ENCODE results near the gene SH3RF2.
"Not testable (repeated sequence)": the region's sequence is repeated elsewhere in the genome, so short reads cannot be mapped to it uniquely, and the experiment has no call there.

Gene SH3RF2

GRCh38 chr5:145954140-145954539 lies 17.8 kb downstream of the SH3RF2 start:
- not testable (repeated sequence) for DNase-seq

GRCh38 chr5:145957388-145957787 lies 21.0 kb downstream of the SH3RF2 start:
- DNase-seq = no peak

DNA sequence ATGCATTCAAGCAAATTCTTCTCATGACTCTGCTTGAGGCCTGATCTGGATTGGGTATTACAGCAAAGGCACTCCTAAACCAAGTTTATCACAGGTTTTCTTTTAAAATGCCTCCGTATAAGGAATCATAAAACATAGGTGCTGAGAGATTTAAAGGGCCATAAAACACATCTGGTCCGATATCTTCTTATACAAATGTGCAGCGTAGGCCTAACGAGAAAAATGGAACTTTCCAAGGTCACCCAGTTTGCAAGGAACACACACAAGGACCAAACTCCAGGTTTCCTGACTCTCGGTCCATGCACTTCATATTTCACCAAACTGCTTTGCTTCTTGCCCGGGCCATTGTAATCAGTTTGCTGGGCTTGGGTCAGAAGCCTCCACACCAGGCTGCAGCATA lies 22.1 kb downstream of the SH3RF2 start:
- DNase-seq = no peak

DNA sequence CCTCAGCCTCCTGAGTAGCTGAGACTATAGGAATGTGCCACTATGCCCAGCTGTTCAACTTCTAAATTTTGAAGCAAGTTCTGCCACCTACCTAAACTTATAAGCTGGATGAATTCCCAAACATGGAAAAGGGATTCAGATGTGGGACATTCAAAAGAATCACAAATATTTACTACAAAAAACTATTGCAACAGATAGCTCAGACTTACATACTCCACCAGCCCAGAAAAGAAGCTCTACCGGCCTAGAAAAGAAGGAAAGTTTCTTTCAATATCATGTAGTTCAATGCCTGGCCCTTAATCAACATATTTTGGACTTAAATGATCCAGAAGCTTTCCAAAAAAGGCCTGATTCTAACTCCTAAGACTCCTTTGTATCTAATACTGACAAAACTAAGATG lies 23.8 kb downstream of the SH3RF2 start:
- DNase-seq = no peak

GRCh38 chr5:145960848-145961600 lies 24.6 kb downstream of the SH3RF2 start:
- DNase-seq = no peak

- DNase-seq = no peak
Measured at GRCh38 chr5:145962001-145962400, 25.6 kb downstream of the SH3RF2 start.

DNA sequence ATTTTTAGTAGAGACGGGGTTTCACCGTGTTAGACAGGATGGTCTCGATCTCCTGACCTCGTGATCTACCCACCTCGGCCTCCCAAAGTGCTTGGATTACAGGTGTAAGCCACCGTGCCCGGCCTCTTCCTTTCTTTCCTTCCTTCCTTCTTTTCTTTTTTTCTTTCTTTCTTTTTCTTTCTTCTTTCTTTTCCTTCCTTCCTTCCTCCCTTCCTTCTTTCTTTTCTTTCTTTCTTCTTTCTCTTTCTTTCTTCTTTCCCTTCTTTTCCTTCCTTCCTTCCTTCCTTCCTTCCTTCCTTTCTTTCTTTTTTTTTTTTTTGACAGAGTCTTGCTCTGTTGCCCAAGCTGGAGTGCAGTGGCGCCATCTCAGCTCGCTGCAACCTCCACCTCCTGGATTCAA lies 27.6 kb downstream of the SH3RF2 start:
- not testable (repeated sequence) for DNase-seq

DNA sequence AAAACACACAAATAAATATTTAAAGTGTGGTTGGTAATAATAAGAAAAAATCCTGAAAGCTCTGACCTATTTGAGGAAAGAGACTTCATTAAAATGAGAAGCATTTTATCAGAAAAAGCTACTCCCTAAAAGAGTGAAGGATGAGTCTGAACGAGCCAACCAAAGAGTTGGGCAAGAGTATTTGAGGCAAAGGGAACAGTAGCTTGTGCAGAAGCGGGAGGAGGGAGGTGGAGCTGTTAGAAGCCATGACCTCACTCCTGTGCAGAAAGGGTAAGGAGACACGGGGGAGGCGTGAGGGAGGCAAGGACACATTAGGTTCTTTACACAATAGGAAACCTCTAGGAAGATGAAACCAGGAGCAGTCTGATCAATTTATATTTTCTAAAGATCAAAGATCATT lies 29.4 kb downstream of the SH3RF2 start:
- DNase-seq = no peak

- no peak for DNase-seq
Measured at GRCh38 chr5:145967296-145967695, 30.9 kb downstream of the SH3RF2 start.

DNA sequence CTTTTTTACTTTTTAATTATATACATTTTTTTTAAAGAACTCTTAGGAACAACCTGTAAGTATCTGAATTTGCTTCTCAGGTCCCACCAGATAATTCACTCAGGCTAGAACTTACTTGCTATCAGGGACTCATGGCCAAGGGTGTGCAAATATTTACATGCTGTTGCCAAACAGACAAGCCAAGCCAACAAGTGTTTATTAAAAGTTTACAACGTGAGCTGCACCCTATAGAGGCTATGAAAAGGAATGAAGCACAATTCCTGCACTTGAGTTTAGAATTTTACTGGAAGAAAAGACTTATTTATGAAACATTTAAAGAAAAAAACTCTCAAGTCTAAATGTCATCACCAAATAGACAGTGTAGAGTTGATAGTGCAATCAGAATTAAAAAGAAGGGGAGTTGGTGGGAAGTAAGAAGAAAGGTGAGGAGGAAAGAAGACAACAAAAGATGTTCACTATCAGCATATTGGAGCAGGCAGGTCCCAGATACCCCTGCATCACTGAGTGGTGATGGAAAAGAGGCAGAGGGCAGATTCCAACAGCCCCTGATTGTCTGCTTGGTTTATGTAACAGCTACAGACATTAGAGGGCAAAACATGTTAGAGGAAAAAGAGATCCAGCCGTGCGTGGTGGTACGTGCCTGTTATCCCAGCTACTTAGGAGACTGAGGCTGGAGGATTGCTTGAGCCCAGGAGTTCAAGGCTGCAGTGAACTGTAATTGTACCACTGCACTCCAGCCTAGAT lies 32.8 kb downstream of the SH3RF2 start:
- no peak for DNase-seq

DNA sequence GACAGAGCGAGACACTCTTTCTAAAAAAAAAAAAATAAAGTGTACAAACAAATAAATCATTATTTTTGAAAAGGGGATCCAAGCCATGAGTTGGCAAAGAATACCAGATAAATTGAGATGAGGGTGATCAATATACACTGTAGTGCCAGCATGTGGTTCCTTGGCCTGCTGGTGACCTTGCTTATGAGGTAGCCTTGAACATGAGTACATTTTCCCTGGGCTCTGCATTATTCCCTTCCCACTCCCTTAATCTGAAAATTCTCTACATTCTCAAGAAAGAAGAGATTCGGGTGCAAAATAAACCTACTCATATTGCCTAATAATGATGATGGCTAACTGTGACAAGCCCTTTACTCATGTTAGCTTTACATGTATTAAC lies 33.3 kb downstream of the SH3RF2 start:
- no peak for DNase-seq

DNA sequence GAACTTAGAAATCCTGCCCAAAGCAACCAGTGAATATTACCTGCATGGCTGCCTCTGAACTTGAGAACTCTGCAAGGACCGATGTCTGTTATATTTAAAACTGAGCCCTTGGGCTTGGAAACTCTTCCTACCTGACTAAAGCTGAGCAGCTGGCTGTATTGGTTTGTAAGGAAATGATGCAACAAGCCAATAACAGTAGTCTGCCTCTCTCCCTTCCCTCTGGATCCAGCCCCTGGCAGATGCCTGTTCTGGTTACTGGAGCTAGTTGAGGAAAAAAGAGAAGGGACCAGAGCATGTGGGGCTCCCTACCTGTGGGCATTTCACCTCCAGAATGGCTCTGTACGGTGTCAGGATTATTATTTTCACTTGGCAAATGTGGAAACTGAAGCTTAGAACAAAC lies 34.7 kb downstream of the SH3RF2 start:
- DNase-seq = no peak

- no peak for DNase-seq
Measured at GRCh38 chr5:145971701-145972100, 35.3 kb downstream of the SH3RF2 start.

GRCh38 chr5:145975001-145975360 lies 38.6 kb downstream of the SH3RF2 start:
- no peak for DNase-seq

DNA sequence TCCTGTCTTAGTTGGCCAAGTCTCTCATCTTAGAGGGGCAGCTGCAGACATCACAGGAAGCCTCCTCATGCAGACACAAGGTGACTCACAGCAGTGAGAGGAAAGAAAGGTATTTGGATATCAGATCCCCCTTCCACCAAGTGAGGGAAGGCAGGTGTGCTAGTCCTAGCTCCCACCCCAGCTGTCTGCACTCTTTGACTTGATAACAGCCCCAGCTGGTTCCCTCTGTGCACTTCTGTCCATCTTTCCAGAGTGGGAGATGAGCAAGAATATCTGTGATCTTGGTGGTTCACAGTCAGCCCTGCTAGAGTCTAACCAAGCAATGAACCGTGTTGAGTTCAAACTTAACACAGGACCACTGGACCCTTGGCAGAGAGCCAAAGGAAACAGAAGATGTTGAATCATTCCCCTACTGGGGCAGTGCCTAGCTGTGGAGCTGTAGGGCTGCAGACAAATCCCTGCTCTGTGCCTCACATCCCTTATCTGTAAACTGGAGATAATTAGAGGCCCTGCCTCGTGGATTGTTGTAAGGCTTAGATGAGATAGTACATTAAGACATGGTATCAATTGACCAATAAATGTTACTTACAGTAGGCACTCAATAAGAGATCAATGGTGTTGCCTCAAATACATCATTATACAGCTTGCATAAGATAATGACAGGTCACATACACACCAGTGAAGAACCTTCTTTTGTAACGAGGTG lies 39.1 kb downstream of the SH3RF2 start:
- DNase-seq = no peak

GRCh38 chr5:145976431-145977155 lies 40.2 kb downstream of the SH3RF2 start:
- DNase-seq = no peak

DNA sequence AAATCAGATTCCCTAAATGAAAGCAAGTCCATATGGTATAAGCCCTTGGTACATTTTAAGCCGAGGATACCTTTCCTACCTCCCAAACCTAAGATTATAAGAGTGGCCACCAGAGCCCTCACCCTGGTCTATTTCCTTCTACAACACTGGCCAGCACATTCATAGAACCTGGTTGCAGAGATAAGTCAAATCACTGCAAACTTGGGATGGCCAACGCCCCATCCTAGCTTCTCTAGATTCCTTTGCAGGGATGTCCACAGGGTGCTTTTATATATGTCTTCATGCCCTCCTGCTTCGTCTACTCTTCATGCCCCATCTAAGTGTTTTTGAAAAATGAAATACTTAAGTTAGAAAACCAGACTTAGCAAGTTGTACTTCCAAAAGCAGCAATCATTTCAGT lies 41.8 kb downstream of the SH3RF2 start:
- no peak for DNase-seq

GRCh38 chr5:145978708-145979107 lies 42.3 kb downstream of the SH3RF2 start:
- no peak for DNase-seq

DNA sequence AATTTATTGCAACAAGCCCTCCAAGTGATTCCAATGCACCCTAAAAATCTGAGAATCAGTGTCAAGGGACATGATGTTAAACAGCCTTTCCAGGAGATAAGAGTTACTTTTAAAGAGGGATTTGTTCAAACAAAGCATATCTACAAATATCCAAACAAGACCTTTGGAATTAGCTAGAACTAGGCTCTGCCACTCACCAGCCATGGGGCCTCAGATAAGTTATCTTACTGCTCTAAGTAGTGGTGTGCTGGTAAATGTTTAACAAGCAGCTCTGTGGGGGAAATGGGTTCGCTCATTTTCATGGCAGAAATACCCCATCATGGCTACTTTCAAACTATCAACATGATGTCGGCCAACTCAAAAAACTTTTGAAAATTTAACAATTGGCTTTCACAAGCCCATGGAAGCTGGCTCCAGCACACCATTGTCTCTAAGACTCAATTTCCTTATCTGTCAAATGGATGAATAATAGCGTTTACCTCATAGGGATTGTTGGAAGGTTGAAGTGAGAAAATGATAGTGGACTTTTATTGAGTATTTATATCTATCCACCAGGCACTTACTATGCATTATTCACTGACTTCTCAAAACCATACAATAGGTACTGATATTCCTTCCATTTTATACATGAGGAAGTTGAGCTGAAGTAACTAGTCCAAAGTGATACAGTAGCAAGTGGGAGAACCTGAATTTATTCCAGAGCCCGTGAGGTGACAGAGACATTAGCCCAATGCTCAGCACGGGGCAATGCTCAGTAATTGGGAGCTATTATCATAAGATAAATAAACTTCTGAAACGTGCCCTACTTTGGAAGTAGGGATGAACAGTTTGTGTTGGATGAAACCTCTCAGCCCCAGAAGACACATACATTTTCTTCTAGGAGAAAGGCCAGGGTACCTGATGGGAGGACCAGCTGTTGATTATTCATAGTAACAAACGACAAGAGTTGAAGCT lies 43.2 kb downstream of the SH3RF2 start:
- DNase-seq = no peak

GRCh38 chr5:145980259-145980658 lies 43.9 kb downstream of the SH3RF2 start:
- DNase-seq = no peak

GRCh38 chr5:145980718-145981117 lies 44.3 kb downstream of the SH3RF2 start:
- no peak for DNase-seq

Data from activated CD4-positive, alpha-beta T cell treated with anti-CD3 and anti-CD28 coated beads for 1 hour (primary cell).